ENCODE results near the gene MTURN. TPM values are rescaled to one million over a fixed set of nuclear protein-coding genes. Genes with fewer than 3 reads are reported as not detected.

The MTURN gene
- total RNA-seq, 4 donors from 2014 or later = 32.0 to 86.3 (median 44.0) TPM

- H3K36me3 ChIP-seq = no peaks in the 10 kb centered on the region
- no peaks in the 10 kb centered on the region for H3K9me3 ChIP-seq
- WGBS, 2 donors = 91 to 93% methylated on average over 4 of the region's 4 CpGs
- peaks cover 0 to 6% of the 10 kb centered on the region in 2 donors for H3K4me1 ChIP-seq
- TF ChIP-seq POLR2A (IDR thresholded peaks at IDR 0.05) (no peak), CTCF (IDR thresholded peaks at IDR 0.05) (no peak)
- intact Hi-C loops (cut with DNase I) = no loop called here
- no peaks in the 10 kb centered on the region for H3K27me3 ChIP-seq
- no peak overlapping the region for H3K4me3 ChIP-seq (replicated peaks in 1 of 3)
- H3K27ac ChIP-seq = no peak overlapping the region
- DNase-seq = no peak
Measured at GRCh38 chr7:30191809-30192208, 57.0 kb downstream of the MTURN start.

GRCh38 chr7:30193336-30193943 lies 58.7 kb downstream of the MTURN start:
- Histone ChIP-seq H3K36me3 (no peaks in the 10 kb centered on the region), H3K27ac (no peak overlapping the region), H3K27me3 (no peaks in the 10 kb centered on the region), H3K4me1 (peaks cover 0 to 6% of the 10 kb centered on the region in 2 donors), H3K4me3 (replicated peaks in 1 of 3) (no peak overlapping the region), H3K9me3 (no peaks in the 10 kb centered on the region)
- WGBS, 2 donors = 95 to 97% methylated on average over 5 of the region's 5 CpGs
- TF ChIP-seq POLR2A (IDR thresholded peaks at IDR 0.05) (no peak), CTCF (IDR thresholded peaks at IDR 0.05) (no peak)
- DNase-seq = no peak
- intact Hi-C loops (cut with DNase I) = no loop called here

GRCh38 chr7:30196408-30196807 lies 61.6 kb downstream of the MTURN start:
- Histone ChIP-seq H3K4me1 (peaks cover 0 to 6% of the 10 kb centered on the region in 2 donors), H3K9me3 (no peaks in the 10 kb centered on the region), H3K27ac (no peak overlapping the region), H3K27me3 (no peaks in the 10 kb centered on the region), H3K4me3 (replicated peaks in 1 of 3) (no peak overlapping the region), H3K36me3 (no peaks in the 10 kb centered on the region)
- TF ChIP-seq CTCF (IDR thresholded peaks at IDR 0.05) = no peak
- no peak for TF ChIP-seq POLR2A (IDR thresholded peaks at IDR 0.05)
- intact Hi-C loops (cut with DNase I) = no loop called here
- no peak for DNase-seq

- no peak for TF ChIP-seq CTCF (IDR thresholded peaks at IDR 0.05)
- TF ChIP-seq POLR2A (IDR thresholded peaks at IDR 0.05) = no peak
- H3K4me3 ChIP-seq (replicated peaks in 1 of 3) = no peak overlapping the region
- H3K4me1 ChIP-seq = peaks cover 0 to 6% of the 10 kb centered on the region in 2 donors
- H3K27ac ChIP-seq = no peak overlapping the region
- intact Hi-C loops (cut with DNase I) = no loop called here
- H3K9me3 ChIP-seq = no peaks in the 10 kb centered on the region
- no peak for DNase-seq
- WGBS, 2 donors = 94 to 100% methylated on average over 1 of the region's 1 CpG
- no peaks in the 10 kb centered on the region for H3K36me3 ChIP-seq
- no peaks in the 10 kb centered on the region for H3K27me3 ChIP-seq
Measured at GRCh38 chr7:30197438-30197837, 62.7 kb downstream of the MTURN start.

- no peaks in the 10 kb centered on the region for H3K36me3 ChIP-seq
- H3K27me3 ChIP-seq = no peaks in the 10 kb centered on the region
- WGBS, 2 donors = 92 to 95% methylated on average over 2 to 3 of the region's 3 CpGs
- H3K9me3 ChIP-seq = no peaks in the 10 kb centered on the region
- no peak for DNase-seq
- intact Hi-C loops (cut with DNase I) = no loop called here
- peaks cover 0 to 6% of the 10 kb centered on the region in 2 donors for H3K4me1 ChIP-seq
- TF ChIP-seq POLR2A (IDR thresholded peaks at IDR 0.05) = no peak
- TF ChIP-seq CTCF (IDR thresholded peaks at IDR 0.05) = no peak
- H3K27ac ChIP-seq = no peak overlapping the region
- no peak overlapping the region for H3K4me3 ChIP-seq (replicated peaks in 1 of 3)
Measured at GRCh38 chr7:30199271-30199670, 64.5 kb downstream of the MTURN start.

Measured in thyroid gland (tissue), 4 donors.